NCI-H2227 (cell line): ENCODE results near the gene NPS.

ENCODE experiments used
- DNase-seq: peaks from one replicate; lab custom pipeline; 2025; ENCODE audit not compliant: unreplicated experiment; lab: John Stamatoyannopoulos, UW

NPS gene

GRCh38 chr10:127549009-127549408 is at the start of gene NPS:
TSS of gene NPS (plus strand) at chr10:127549309. CDS start at chr10:127549369, 60 bp downstream.
- no peak for DNase-seq

- no peak for DNase-seq
Observed at GRCh38 chr10:127500127-127500526, 49.0 kb upstream of the NPS start.

- DNase-seq, result no peak
Observed at GRCh38 chr10:127506094-127506493, 43.0 kb upstream of the NPS start.

GRCh38 chr10:127522298-127522697 is 26.8 kb upstream of the NPS start:
- no peak for DNase-seq

- DNase-seq, result no peak
Observed at GRCh38 chr10:127523476-127523875, 25.6 kb upstream of the NPS start.

GRCh38 chr10:127524229-127524628 is 24.9 kb upstream of the NPS start:
- DNase-seq, result no peak

GRCh38 chr10:127524908-127525665 is 24.0 kb upstream of the NPS start:
- no peak for DNase-seq

GRCh38 chr10:127525686-127526085 is 23.4 kb upstream of the NPS start:
- DNase-seq, result no peak

GRCh38 chr10:127526161-127526560 is 22.9 kb upstream of the NPS start:
- DNase-seq, result no peak

- no peak for DNase-seq
Observed at GRCh38 chr10:127527320-127527719, 21.8 kb upstream of the NPS start.

GRCh38 chr10:127527891-127528290 is 21.2 kb upstream of the NPS start:
- DNase-seq, result no peak

- DNase-seq, result no peak
Observed at GRCh38 chr10:127532193-127532592, 16.9 kb upstream of the NPS start.

GRCh38 chr10:127532659-127533058 is 16.4 kb upstream of the NPS start:
- DNase-seq, result no peak

- no peak for DNase-seq
Observed at GRCh38 chr10:127534074-127534473, 15.0 kb upstream of the NPS start.

- no peak for DNase-seq
Observed at GRCh38 chr10:127534496-127534895, 14.6 kb upstream of the NPS start.

- DNase-seq, result no peak
Observed at GRCh38 chr10:127535802-127536515, 13.2 kb upstream of the NPS start.

GRCh38 chr10:127536972-127537760 is 11.9 kb upstream of the NPS start:
- DNase-seq, result no peak

GRCh38 chr10:127537924-127538323 is 11.2 kb upstream of the NPS start:
- no peak for DNase-seq

GRCh38 chr10:127548022-127548421 is 1.1 kb upstream of the NPS start:
- no peak for DNase-seq

GRCh38 chr10:127550861-127551260 is 1.8 kb downstream of the NPS start:
- no peak for DNase-seq

- DNase-seq, result no peak
Observed at GRCh38 chr10:127552446-127552845, 3.3 kb downstream of the NPS start.

- DNase-seq, result no peak
Observed at GRCh38 chr10:127553417-127553816, 4.3 kb downstream of the NPS start.
